B cell (primary cell): ENCODE measurements around the gene TEX14.

Experiments
- CTCF ChIP-seq: fragments of 200-600 bp; IDR thresholded peaks from one replicate; pipeline ENCODE4 v1.8.0; 2022; ENCODE audit warnings: antibody characterized with exemption, mild to moderate bottlenecking
- EZH2 ChIP-seq: IDR thresholded peaks from 2 replicates; pipeline ENCODE4 v1.6.1; 2012; ENCODE audit warnings: borderline replicate concordance, low read depth, mild to moderate bottlenecking, moderate library complexity, low read length; ENCODE audit not compliant: insufficient read depth, poor library complexity, severe bottlenecking

GRCh38 chr17:58605470-58605869, 86.4 kb downstream of the TEX14 start:
- TF ChIP-seq CTCF (no peak), EZH2 (no peak)
